Measurements from ENCODE around the gene METRNL. TPM values are rescaled to one million over a fixed set of nuclear protein-coding genes. Genes with fewer than 3 reads are reported as not detected.
A peak's percentile ranks its signal among the peaks of the same experiment; 100 is the strongest.

METRNL gene
- total and polyA plus RNA-seq, 12 donors: 39.0 to 134 (median 70.9) TPM

DNA sequence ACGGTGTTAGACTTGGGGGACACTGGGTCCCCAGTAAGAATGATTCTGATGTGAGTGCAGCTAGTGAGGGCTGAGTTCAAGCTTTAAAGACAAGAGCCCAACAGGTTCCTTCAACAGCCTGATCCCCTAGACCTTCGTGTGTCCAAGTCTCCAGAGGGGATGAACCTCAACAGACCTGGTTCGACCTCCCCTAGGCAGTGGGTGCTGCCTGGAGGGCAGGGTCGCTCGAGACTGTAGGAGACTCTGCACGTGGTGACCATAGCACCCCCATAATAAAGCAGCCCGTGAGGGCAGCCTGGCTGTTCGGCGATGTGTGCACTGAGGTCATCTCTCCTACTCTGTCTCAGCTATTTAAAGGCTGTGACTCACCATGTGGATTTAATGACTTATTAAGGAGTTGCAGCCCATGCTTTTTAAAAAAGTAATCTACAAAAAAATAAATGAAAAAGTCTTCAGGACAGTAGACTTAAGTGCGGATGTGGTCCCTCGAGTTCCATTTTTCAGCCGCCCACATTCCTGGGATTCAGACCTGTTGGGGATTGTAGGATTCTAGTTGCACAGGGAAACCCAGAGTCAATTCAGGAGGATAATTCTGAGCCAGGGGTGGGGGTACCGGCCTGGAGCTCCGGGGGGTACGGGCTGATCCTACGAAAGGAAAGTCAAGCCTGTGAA lies 23.4 kb upstream of the METRNL start:
- no peaks in the 10 kb centered on the region for H3K27me3 ChIP-seq
- TF ChIP-seq, protein P1, sequence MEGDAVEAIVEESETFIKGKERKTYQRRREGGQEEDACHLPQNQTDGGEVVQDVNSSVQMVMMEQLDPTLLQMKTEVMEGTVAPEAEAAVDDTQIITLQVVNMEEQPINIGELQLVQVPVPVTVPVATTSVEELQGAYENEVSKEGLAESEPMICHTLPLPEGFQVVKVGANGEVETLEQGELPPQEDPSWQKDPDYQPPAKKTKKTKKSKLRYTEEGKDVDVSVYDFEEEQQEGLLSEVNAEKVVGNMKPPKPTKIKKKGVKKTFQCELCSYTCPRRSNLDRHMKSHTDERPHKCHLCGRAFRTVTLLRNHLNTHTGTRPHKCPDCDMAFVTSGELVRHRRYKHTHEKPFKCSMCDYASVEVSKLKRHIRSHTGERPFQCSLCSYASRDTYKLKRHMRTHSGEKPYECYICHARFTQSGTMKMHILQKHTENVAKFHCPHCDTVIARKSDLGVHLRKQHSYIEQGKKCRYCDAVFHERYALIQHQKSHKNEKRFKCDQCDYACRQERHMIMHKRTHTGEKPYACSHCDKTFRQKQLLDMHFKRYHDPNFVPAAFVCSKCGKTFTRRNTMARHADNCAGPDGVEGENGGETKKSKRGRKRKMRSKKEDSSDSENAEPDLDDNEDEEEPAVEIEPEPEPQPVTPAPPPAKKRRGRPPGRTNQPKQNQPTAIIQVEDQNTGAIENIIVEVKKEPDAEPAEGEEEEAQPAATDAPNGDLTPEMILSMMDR (IDR thresholded peaks at IDR 0.05): no peak
- H3K4me1 ChIP-seq: peaks cover 4 to 54% (median 34%) of the 10 kb centered on the region in 9 donors
- WGBS, 2 donors: 50 to 54% methylated on average over 16 of the region's 16 CpGs
- H3K36me3 ChIP-seq: no peaks in the 10 kb centered on the region
- peak overlapping the region in 7 of 10 donors; percentile 3 to 76 (median 60) for H3K27ac ChIP-seq
- DNase-seq: no peak
- intact Hi-C loops (cut with DNase I): loop anchor here in 2 of 10 donors (2.0 to 10.0 kb wide), 2 partner anchors 23 to 271 kb away; partner anchors contain the start of gene METRNL (in 1 of the 2)
- ATAC-seq: peak in 4 of 8 donors; percentile 18 to 34 (median 26)
- H3K4me3 ChIP-seq: no peak overlapping the region
- no peaks in the 10 kb centered on the region for H3K9me3 ChIP-seq

DNA sequence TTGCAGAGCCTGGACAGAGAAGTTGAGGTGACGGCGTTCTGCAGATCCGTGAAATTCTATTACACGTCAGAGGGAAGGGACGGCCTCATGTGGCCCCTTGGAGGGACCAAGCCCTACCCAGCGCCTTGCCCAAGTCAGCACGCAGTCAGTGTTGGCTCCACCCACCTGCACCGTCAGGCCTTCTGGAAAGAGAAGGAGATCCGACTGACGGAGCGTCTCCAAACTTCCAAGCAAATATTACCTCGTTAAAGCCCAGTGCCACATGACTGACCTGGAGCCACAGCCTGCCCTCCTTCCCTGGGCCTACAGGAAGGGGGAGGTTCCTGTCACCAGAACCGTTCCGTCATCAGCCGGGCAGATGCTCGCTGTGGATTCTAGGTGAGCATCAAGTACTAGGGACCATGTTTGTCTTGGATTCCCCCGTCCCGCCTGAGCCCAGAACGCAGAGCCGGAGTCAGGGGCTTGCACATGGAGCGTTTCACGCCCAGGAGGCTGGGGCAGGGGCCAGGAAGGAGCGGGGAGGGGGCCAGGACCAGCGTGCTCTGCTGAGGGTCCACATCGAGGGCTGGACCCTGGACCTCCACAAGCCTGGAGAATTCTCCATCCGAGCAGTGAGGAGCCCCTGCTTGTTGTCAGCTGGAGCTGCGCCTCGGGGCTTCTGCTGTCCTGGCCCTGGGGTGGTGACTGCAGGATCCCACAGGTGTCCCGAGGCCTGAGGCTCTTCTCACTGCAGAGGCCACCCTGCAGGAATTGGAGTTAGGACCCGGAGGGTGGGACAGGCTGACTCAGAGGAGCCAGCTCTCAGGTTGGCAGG lies 22.6 kb upstream of the METRNL start:
- H3K36me3 ChIP-seq: no peaks in the 10 kb centered on the region
- H3K4me1 ChIP-seq: peaks cover 4 to 51% (median 33%) of the 10 kb centered on the region in 9 donors
- H3K9me3 ChIP-seq: no peaks in the 10 kb centered on the region
- intact Hi-C loops (cut with DNase I): loop anchor here in 2 of 10 donors (2.0 to 10.0 kb wide), 2 partner anchors 22 to 272 kb away; partner anchors contain the start of gene METRNL (in 1 of the 2)
- H3K27ac ChIP-seq: peak overlapping the region in 5 of 10 donors; percentile 3 to 76 (median 60)
- H3K27me3 ChIP-seq: no peaks in the 10 kb centered on the region
- no peak for ATAC-seq
- WGBS, 2 donors: 78 to 86% methylated on average over 30 of the region's 30 CpGs
- TF ChIP-seq, protein P1 (IDR thresholded peaks at IDR 0.05): no peak
- no peak overlapping the region for H3K4me3 ChIP-seq
- DNase-seq: no peak

DNA sequence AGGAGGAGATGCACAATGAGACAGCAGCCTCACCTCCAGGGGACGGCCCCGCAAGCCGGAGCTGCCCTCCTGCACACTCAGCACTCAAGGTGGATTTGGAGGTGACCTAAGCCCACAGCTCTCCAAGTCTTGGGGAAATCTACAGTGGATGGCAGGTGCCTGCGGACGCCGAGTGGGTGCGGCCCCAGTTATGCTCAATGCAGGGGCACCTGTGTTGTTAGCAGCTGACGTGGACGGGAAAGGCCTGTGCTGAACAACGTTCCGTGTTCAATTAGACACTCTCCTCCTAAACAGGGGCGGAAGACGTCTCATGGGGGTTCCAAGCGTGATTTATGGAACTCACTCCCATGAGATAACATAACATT lies 22.0 kb upstream of the METRNL start:
- DNase-seq (no peak), ATAC-seq (peak in 1 of 8 donors; percentile 5)
- intact Hi-C loops (cut with DNase I): loop anchor here in 2 of 10 donors (2.0 to 10.0 kb wide), 2 partner anchors 21 to 273 kb away; partner anchors contain the start of gene METRNL (in 1 of the 2)
- H3K4me1 ChIP-seq: peaks cover 0 to 46% (median 28%) of the 10 kb centered on the region in 9 donors
- TF ChIP-seq, protein P1 (IDR thresholded peaks at IDR 0.05): no peak
- no peaks in the 10 kb centered on the region for H3K27me3 ChIP-seq
- 87 to 89% methylated on average over 14 of the region's 14 CpGs for WGBS, 2 donors
- H3K9me3 ChIP-seq: no peaks in the 10 kb centered on the region
- H3K4me3 ChIP-seq: no peak overlapping the region
- H3K27ac ChIP-seq: no peak overlapping the region
- no peaks in the 10 kb centered on the region for H3K36me3 ChIP-seq

- no peak overlapping the region for H3K4me3 ChIP-seq
- no peaks in the 10 kb centered on the region for H3K9me3 ChIP-seq
- TF ChIP-seq, protein P1 (IDR thresholded peaks at IDR 0.05): no peak
- H3K27me3 ChIP-seq: no peaks in the 10 kb centered on the region
- peak overlapping the region in 5 of 10 donors; percentile 31 to 62 (median 44) for H3K27ac ChIP-seq
- no peaks in the 10 kb centered on the region for H3K36me3 ChIP-seq
- ATAC-seq (peak in 3 of 8 donors; percentile 1 to 20 (median 2)), DNase-seq (no peak)
- intact Hi-C loops (cut with DNase I): loop anchor here in 2 of 10 donors (2.0 to 10.0 kb wide), 2 partner anchors 21 to 273 kb away; partner anchors contain the start of gene METRNL (in 1 of the 2)
- peaks cover 0 to 44% (median 27%) of the 10 kb centered on the region in 9 donors for H3K4me1 ChIP-seq
- 69 to 74% methylated on average over 19 of the region's 19 CpGs for WGBS, 2 donors
Measured at GRCh38 chr17:83057793-83058265, 21.6 kb upstream of the METRNL start.

All from heart right ventricle (tissue), 16 donors.